ENCODE data around the gene PBX1. TPM values are rescaled to one million over a fixed set of nuclear protein-coding genes. Genes with fewer than 3 reads are reported as not detected.

Gene PBX1
- total and polyA plus RNA-seq, 2 donors from 2014 or later = 14.9 to 91.5 TPM

- FAIRE-seq = no peak
- intact Hi-C loops (cut with DNase I) = no loop called here
Observed at GRCh38 chr1:164687777-164688176, 128.8 kb downstream of the PBX1 start.

DNA sequence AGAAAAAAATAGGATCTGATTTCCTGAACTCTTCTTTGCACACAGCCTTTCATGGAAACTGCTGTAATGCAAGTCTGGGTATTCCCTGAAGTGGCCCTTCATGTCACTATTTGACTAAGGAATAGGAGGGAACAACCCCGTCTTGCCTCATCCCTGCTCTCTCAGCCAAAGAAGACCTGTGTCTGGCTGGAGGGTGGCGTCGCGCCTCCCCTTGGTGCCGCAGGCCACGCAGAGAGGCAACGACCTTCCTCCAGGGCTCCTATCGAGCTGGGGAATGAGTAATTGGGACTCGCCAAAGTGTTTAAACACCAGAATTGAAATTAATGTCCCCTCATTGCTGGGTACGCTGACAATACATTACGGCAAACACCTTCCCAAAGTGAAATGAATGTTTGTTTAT, 129.8 kb downstream of the PBX1 start:
- H3K9ac ChIP-seq (ENCODE audit: low read length in 3 of 3) = no peak overlapping the region
- no peaks in the 10 kb centered on the region for H3K36me3 ChIP-seq (ENCODE audit: control insufficient read depth in 2 of 3, insufficient read depth in 3 of 3, low read length in 3 of 3)
- FAIRE-seq (no peak), DNase-seq (no peak)
- no peaks in the 10 kb centered on the region for H3K27me3 ChIP-seq (ENCODE audit: control insufficient read depth, insufficient read depth, low read length)
- H3K9me3 ChIP-seq (ENCODE audit: control insufficient read depth in 2 of 3, insufficient read depth in 1 of 3, low read length in 3 of 3) = no peaks in the 10 kb centered on the region
- peaks cover 0 to 11% (median 2%) of the 10 kb centered on the region in 3 donors for H3K4me1 ChIP-seq (ENCODE audit: control insufficient read depth in 2 of 3, insufficient read depth in 2 of 3, low read depth in 1 of 3, low read length in 3 of 3)
- no peak overlapping the region for H3K4me3 ChIP-seq (ENCODE audit: low read length in 3 of 3)
- intact Hi-C loops (cut with DNase I) = no loop called here
- no peak for TF ChIP-seq CTCF (IDR thresholded peaks at IDR 0.05; ENCODE audit: borderline replicate concordance, extremely low read depth, insufficient read depth)
- H3K27ac ChIP-seq (ENCODE audit: low read depth in 2 of 2, low read length in 2 of 2) = no peak overlapping the region

More at GRCh38 chr1:164687777-164688176, 128.8 kb downstream of the PBX1 start:
- DNase-seq = no peak
- Histone ChIP-seq H3K36me3 (ENCODE audit: control insufficient read depth in 2 of 3, insufficient read depth in 3 of 3, low read length in 3 of 3) (no peaks in the 10 kb centered on the region), H3K27me3 (ENCODE audit: control insufficient read depth, insufficient read depth, low read length) (no peaks in the 10 kb centered on the region), H3K9ac (ENCODE audit: low read length in 3 of 3) (no peak overlapping the region), H3K27ac (ENCODE audit: low read depth in 2 of 2, low read length in 2 of 2) (no peak overlapping the region), H3K4me3 (ENCODE audit: low read length in 3 of 3) (no peak overlapping the region), H3K4me1 (ENCODE audit: control insufficient read depth in 2 of 3, insufficient read depth in 2 of 3, low read depth in 1 of 3, low read length in 3 of 3) (peaks cover 3 to 13% (median 3%) of the 10 kb centered on the region in 3 donors), H3K9me3 (ENCODE audit: control insufficient read depth in 2 of 3, insufficient read depth in 1 of 3, low read length in 3 of 3) (no peaks in the 10 kb centered on the region)
- TF ChIP-seq CTCF (IDR thresholded peaks at IDR 0.05; ENCODE audit: borderline replicate concordance, extremely low read depth, insufficient read depth) = no peak

DNA sequence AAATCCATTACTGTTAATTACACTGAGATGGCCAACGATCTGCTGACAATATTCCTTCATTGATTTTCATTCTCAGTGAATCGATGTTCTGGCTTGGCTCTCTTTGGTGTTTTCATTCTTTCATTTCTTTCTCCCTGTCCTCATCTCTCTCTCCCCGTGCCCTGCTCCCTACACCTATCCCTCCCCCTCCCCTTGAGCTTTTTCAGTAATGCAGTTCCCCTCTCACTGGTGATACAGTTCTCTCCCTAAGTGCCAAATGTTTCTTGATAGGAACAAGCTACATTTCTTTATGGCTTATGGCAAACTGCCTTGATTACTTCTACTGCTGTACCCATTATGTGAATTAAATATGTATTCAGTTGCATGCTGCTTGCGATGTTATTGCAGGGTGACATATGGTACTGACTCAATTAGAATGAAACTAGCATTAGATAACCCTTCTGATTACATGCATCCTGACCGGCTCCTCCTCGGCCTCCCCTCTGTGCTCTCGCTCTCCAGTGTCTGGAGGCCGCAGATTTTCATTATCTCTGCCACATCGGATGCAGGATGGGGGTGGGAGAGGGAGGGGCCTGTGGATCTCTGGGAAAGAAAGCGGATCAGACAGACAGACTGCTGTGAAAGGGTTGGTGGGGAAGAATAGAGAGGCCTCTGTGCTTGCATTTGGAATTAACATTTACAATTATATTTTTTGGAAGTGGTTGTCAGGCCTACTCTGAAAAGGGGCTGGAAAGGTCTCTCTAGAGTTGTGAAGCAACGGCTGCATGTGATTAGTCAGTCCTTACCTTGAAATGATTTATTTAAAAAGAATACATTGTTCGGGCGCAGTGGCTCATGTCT, 130.9 kb downstream of the PBX1 start:
- no peak overlapping the region for H3K4me3 ChIP-seq (ENCODE audit: low read length in 3 of 3)
- no peak for TF ChIP-seq CTCF (IDR thresholded peaks at IDR 0.05; ENCODE audit: borderline replicate concordance, extremely low read depth, insufficient read depth)
- FAIRE-seq (no peak), DNase-seq (no peak)
- H3K27ac ChIP-seq (ENCODE audit: low read depth in 2 of 2, low read length in 2 of 2) = no peak overlapping the region
- H3K9me3 ChIP-seq (ENCODE audit: control insufficient read depth in 2 of 3, insufficient read depth in 1 of 3, low read length in 3 of 3) = no peaks in the 10 kb centered on the region
- intact Hi-C loops (cut with DNase I) = no loop called here
- H3K27me3 ChIP-seq (ENCODE audit: control insufficient read depth, insufficient read depth, low read length) = no peaks in the 10 kb centered on the region
- H3K4me1 ChIP-seq (ENCODE audit: control insufficient read depth in 2 of 3, insufficient read depth in 2 of 3, low read depth in 1 of 3, low read length in 3 of 3) = peaks cover 0 to 14% (median 2%) of the 10 kb centered on the region in 3 donors
- H3K36me3 ChIP-seq (ENCODE audit: control insufficient read depth in 2 of 3, insufficient read depth in 3 of 3, low read length in 3 of 3) = no peaks in the 10 kb centered on the region
- H3K9ac ChIP-seq (ENCODE audit: low read length in 3 of 3) = no peak overlapping the region

All from kidney (tissue), 14 donors.